H7 (cell line): ENCODE measurements around the gene C16orf92. TPM values are rescaled to one million over a fixed set of nuclear protein-coding genes. Genes with fewer than 3 reads are reported as not detected.

Experiments
- DNase-seq: peaks from one replicate; pipeline ENCODE4 v3.0.0; 2012
- H3K27me3 ChIP-seq: 2 replicates; pipeline ENCODE4 v1.6.0; 2011; ENCODE audit warnings: mild to moderate bottlenecking, low read length; ENCODE audit not compliant: control insufficient read depth, insufficient read depth
- H3K36me3 ChIP-seq: replicated peaks from 2 replicates; pipeline ENCODE4 v1.5.1; 2011; ENCODE audit warnings: low read length; ENCODE audit not compliant: control insufficient read depth, insufficient read depth
- H3K4me3 ChIP-seq: 2 replicates; pipeline ENCODE4 v1.5.1; 2011; ENCODE audit warnings: low read depth, mild to moderate bottlenecking, control low read depth, low read length, moderate library complexity; ENCODE audit not compliant: insufficient read depth
- total RNA-seq: library from RNA; depleted of rRNA; stranded (reverse); fragments of >200 nt; shearing (Covaris generic); gene quantifications from 2 replicates; pipeline ENCODE4 v1.2.3, GENCODE V29; 2014; rRNA removed

Gene C16orf92
- total RNA-seq, result not detected in 2 replicates

GRCh38 chr16:30022887-30023286 is at the start of gene C16orf92:
Gene C16orf92, plus strand, starts transcription at chr16:30023198. Its CDS starts 143 bp downstream, at chr16:30023341.
- Histone ChIP-seq H3K27me3 (no peaks in the 10 kb centered on the region; the same call in 1 of the 2 replicates), H3K36me3 (no peaks in the 10 kb centered on the region), H3K4me3 (no peak within 1 kb of the TSS)
- no peak for DNase-seq

GRCh38 chr16:29973384-29974246 is 49.4 kb upstream of the C16orf92 start, which contains the start of gene TAOK2:
Gene TAOK2, plus strand, starts transcription at chr16:29973868. Its CDS starts 3,905 bp downstream, at chr16:29977773.
- peak; percentile 100 for DNase-seq
- peaks cover 17% of the 10 kb centered on the region for H3K36me3 ChIP-seq
- H3K4me3 ChIP-seq, result peak within 1 kb of the TSS; percentile 90
- H3K27me3 ChIP-seq, result peaks cover 3% of the 10 kb centered on the region

- H3K4me3 ChIP-seq, result peak overlapping the region; percentile 90
- peaks cover 23% of the 10 kb centered on the region for H3K36me3 ChIP-seq
- H3K27me3 ChIP-seq, result peaks cover 3% of the 10 kb centered on the region
- DNase-seq, result peak; percentile 90
These were observed 48.5 kb upstream of the C16orf92 start for GRCh38 chr16:29974291-29975133.

GRCh38 chr16:29975134-29975538 is 47.9 kb upstream of the C16orf92 start:
- Histone ChIP-seq H3K27me3 (peaks cover 3% of the 10 kb centered on the region), H3K36me3 (peaks cover 26% of the 10 kb centered on the region), H3K4me3 (peak overlapping the region; percentile 90; the same call in 1 of the 2 replicates)
- peak; percentile 28 for DNase-seq

GRCh38 chr16:29975811-29976511 is 47.0 kb upstream of the C16orf92 start:
- Histone ChIP-seq H3K4me3 (no peak overlapping the region), H3K36me3 (peaks cover 30% of the 10 kb centered on the region)

GRCh38 chr16:29977063-29977825 is 45.8 kb upstream of the C16orf92 start:
- peaks cover 36% of the 10 kb centered on the region for H3K36me3 ChIP-seq
- DNase-seq, result peak; percentile 37
- no peak overlapping the region for H3K4me3 ChIP-seq
- H3K27me3 ChIP-seq, result peaks cover 3% of the 10 kb centered on the region

More at GRCh38 chr16:29975811-29976511, 47.0 kb upstream of the C16orf92 start:
- DNase-seq, result peak; percentile 66
- H3K27me3 ChIP-seq, result peaks cover 3% of the 10 kb centered on the region

GRCh38 chr16:29978081-29978480 is 44.9 kb upstream of the C16orf92 start:
- DNase-seq, result peak; percentile 12
- H3K4me3 ChIP-seq, result no peak overlapping the region
- H3K36me3 ChIP-seq, result peaks cover 38% of the 10 kb centered on the region
- H3K27me3 ChIP-seq, result no peaks in the 10 kb centered on the region

- Histone ChIP-seq H3K27me3 (no peaks in the 10 kb centered on the region), H3K4me3 (no peak overlapping the region), H3K36me3 (peaks cover 43% of the 10 kb centered on the region)
- DNase-seq, result peak; percentile 14
These were observed 44.3 kb upstream of the C16orf92 start for GRCh38 chr16:29978564-29979270.

- H3K27me3 ChIP-seq, result no peaks in the 10 kb centered on the region
- peak; percentile 32 for DNase-seq
- no peak overlapping the region for H3K4me3 ChIP-seq
- peaks cover 63% of the 10 kb centered on the region for H3K36me3 ChIP-seq
These were observed 40.2 kb upstream of the C16orf92 start for GRCh38 chr16:29982560-29983419.

- Histone ChIP-seq H3K4me3 (no peak overlapping the region), H3K36me3 (peaks cover 55% of the 10 kb centered on the region), H3K27me3 (no peaks in the 10 kb centered on the region)
- DNase-seq, result peak; percentile 42
These were observed 39.4 kb upstream of the C16orf92 start for GRCh38 chr16:29983420-29984136.

- Histone ChIP-seq H3K4me3 (no peak overlapping the region), H3K27me3 (no peaks in the 10 kb centered on the region), H3K36me3 (peaks cover 48% of the 10 kb centered on the region)
- no peak for DNase-seq
These were observed 38.7 kb upstream of the C16orf92 start for GRCh38 chr16:29984137-29984763.
